A549 (cell line): ENCODE data around the gene THRA. TPM values are rescaled to one million over a fixed set of nuclear protein-coding genes. Genes with fewer than 3 reads are reported as not detected.

Experiments used
- ATAC-seq, 2 experiments: fragments of 200-7000 bp in 1 of 2; fragments of >200 bp in 1 of 2; cut with Nextera tagmentation in 1 of 2; cut with Tn5 transposase in 1 of 2; 3 replicates each; pipeline versions ENCODE4 v1.8.0 to v1.9.1; 2018 to 2020; ENCODE audit warnings: mild to moderate bottlenecking in 1 of 2, moderate library complexity in 1 of 2
- CTCF ChIA-PET: fragments of 300-600 bp; sonication (Branson Sonifier 250); formaldehyde crosslinking; extraction: SDS; loops from one replicate; lab custom pipeline; 2021; ENCODE audit warnings: antibody characterized with exemption, inconsistent platforms; lab: Yijun Ruan, JAX
- POLR2A ChIA-PET: fragments of 350-600 bp; formaldehyde crosslinking; extraction: SDS; loops from one replicate; lab custom pipeline; 2021; ENCODE audit warnings: antibody characterized with exemption, inconsistent platforms; lab: Yijun Ruan, JAX
- DNase-seq, 2 experiments: peaks; one replicate each; pipeline versions ENCODE4 v3.0.0 to v3.0.0-alpha.2; 2011 to 2016; ENCODE audit warnings: low read depth in 1 of 2, low spot score in 1 of 2
- FAIRE-seq: peaks from 2 replicates; lab custom pipeline; 2011; peaks lifted over from hg19 to GRCh38; lab: Jason Lieb, UNC
- H3K27ac ChIP-seq, 2 experiments: fragments of >200 bp; sonication (Bioruptor Twin); formaldehyde crosslinking; 3 replicates each; pipeline ENCODE4 v1.5.1; 2016 to 2017
- H3K4me1 ChIP-seq: fragments of >200 bp; sonication (Bioruptor Twin); formaldehyde crosslinking; 3 replicates; pipeline ENCODE4 v1.6.1; 2016
- H3K4me2 ChIP-seq: fragments of >200 bp; sonication (Bioruptor Twin); formaldehyde crosslinking; 3 replicates; pipeline ENCODE4 v1.6.1; 2016
- H3K4me3 ChIP-seq: fragments of >200 bp; sonication (Bioruptor Twin); formaldehyde crosslinking; 3 replicates; pipeline ENCODE4 v1.5.1; 2016
- H3K9me3 ChIP-seq: fragments of >200 bp; sonication (Bioruptor Twin); formaldehyde crosslinking; 3 replicates; pipeline ENCODE4 v1.6.1; 2016
- BHLHE40 ChIP-seq: IDR thresholded peaks from 2 replicates; pipeline ENCODE4 v1.6.1; 2012; ENCODE audit warnings: low read depth, low read length, inconsistent platforms
- EHF ChIP-seq: fragments of 250-450 bp; sonication (Bioruptor Pico); IDR thresholded peaks from 2 replicates; pipeline ENCODE4 v1.5.0; 2020; ENCODE audit warnings: mild to moderate bottlenecking
- FOSL2 ChIP-seq, 2 experiments: fragments of 450-650 bp in 1 of 2; fragments of >200 bp in 1 of 2; sonication (Bioruptor Twin) in 1 of 2; formaldehyde crosslinking; IDR thresholded peaks; 2 replicates each; pipeline versions ENCODE4 v1.5.0 to v1.6.1; 2016 to 2020; ENCODE audit warnings: mild to moderate bottlenecking in 1 of 2, moderate library complexity in 1 of 2
- HEYL ChIP-seq: fragments of 250-450 bp; sonication (Bioruptor Pico); IDR thresholded peaks from 2 replicates; pipeline ENCODE4 v1.8.0; 2021; ENCODE audit warnings: mild to moderate bottlenecking, moderate library complexity
- HOXB5 ChIP-seq: fragments of 250-450 bp; sonication (Bioruptor Pico); IDR thresholded peaks from 2 replicates; pipeline ENCODE4 v1.5.0; 2020; ENCODE audit warnings: mild to moderate bottlenecking, moderate library complexity
- JUN ChIP-seq, 2 experiments: fragments of >200 bp; sonication (Bioruptor Twin); formaldehyde crosslinking; IDR thresholded peaks; 2 replicates in 1 of 2; 3 replicates in 1 of 2; pipeline ENCODE4 v1.6.1; 2016 to 2017
- JUNB ChIP-seq: fragments of >200 bp; sonication (Bioruptor Twin); formaldehyde crosslinking; IDR thresholded peaks from 2 replicates; pipeline ENCODE4 v1.6.1; 2016
- MAFK ChIP-seq: fragments of 450-650 bp; IDR thresholded peaks from 2 replicates; pipeline ENCODE4 v1.6.1; 2014; ENCODE audit not compliant: partially characterized antibody
- RAD21 ChIP-seq, 2 experiments: fragments of >200 bp in 1 of 2; sonication (Bioruptor Twin) in 1 of 2; formaldehyde crosslinking in 1 of 2; IDR thresholded peaks in 1 of 2; conservative IDR thresholded peaks in 1 of 2; 2 replicates in 1 of 2; 3 replicates in 1 of 2; pipeline ENCODE4 v1.6.1; 2012 to 2018; ENCODE audit warnings: inconsistent platforms in 1 of 2
- RARB ChIP-seq: fragments of 250-450 bp; sonication (Bioruptor Pico); IDR thresholded peaks from 2 replicates; pipeline ENCODE4 v1.8.0; 2021; ENCODE audit warnings: mild to moderate bottlenecking, moderate library complexity
- RFX5 ChIP-seq: fragments of 450-650 bp; IDR thresholded peaks from 2 replicates; pipeline ENCODE4 v1.7.1; 2014; ENCODE audit warnings: antibody characterized with exemption, mild to moderate bottlenecking, moderate library complexity
- RNF2 ChIP-seq: fragments of 200-600 bp; sonication (generic); IDR thresholded peaks from 2 replicates; pipeline ENCODE4 v1.6.1; 2016; ENCODE audit warnings: low read depth, mild to moderate bottlenecking, antibody characterized with exemption, moderate library complexity, borderline replicate concordance
- SMC3 ChIP-seq: fragments of >200 bp; sonication (Bioruptor Twin); formaldehyde crosslinking; IDR thresholded peaks from 3 replicates; pipeline ENCODE4 v1.6.1; 2018; ENCODE audit warnings: inconsistent platforms
- SREBF2 ChIP-seq: fragments of 450-650 bp; IDR thresholded peaks from 2 replicates; pipeline ENCODE4 v1.6.1; 2014; ENCODE audit warnings: mild to moderate bottlenecking, moderate library complexity
- ZNF302 ChIP-seq: fragments of 250-450 bp; sonication (Bioruptor Pico); IDR thresholded peaks from 2 replicates; pipeline ENCODE4 v1.9.0; 2021; ENCODE audit warnings: inconsistent platforms, mild to moderate bottlenecking, moderate library complexity
- ZSCAN20 ChIP-seq: fragments of 250-450 bp; sonication (Bioruptor Pico); IDR thresholded peaks from 2 replicates; pipeline ENCODE4 v1.8.0; 2022; ENCODE audit warnings: mild to moderate bottlenecking, moderate library complexity
- WGBS: methylation state at CpG from one replicate; pipeline ENCODE4 v1.1.6; 2017; ENCODE audit errors: missing lambda C conversion rate; 5-methylcytosine and 5-hydroxymethylcytosine counted together
- polyA plus RNA-seq, 4 experiments: library from polyadenylated mRNA; depleted of rRNA in 3 of 4; stranded (reverse); fragments of >200 nt; fragmentation: RNase III in 1 of 4; extraction: RNeasy Plus Mini Kit Qiagen cat#74134 plus additional on column Dnase treatment in 1 of 4; gene quantifications; 2 replicates in 3 of 4; 3 replicates in 1 of 4; pipeline ENCODE4 v1.2.3, GENCODE V29; 2011 to 2017
- TF ChIP-seq, protein P1 (sequence below): fragments of >200 bp; sonication (Bioruptor Twin); formaldehyde crosslinking; IDR thresholded peaks from 3 replicates; pipeline ENCODE4 v1.6.1; 2016
- TF ChIP-seq, protein P2 (sequence below): fragments of 250-450 bp; sonication (Bioruptor Pico); IDR thresholded peaks from 2 replicates; pipeline ENCODE4 v1.5.0; 2021; ENCODE audit warnings: mild to moderate bottlenecking, moderate library complexity, borderline replicate concordance
- TF ChIP-seq, protein P3 (sequence below): fragments of 250-450 bp; sonication (Bioruptor Pico); IDR thresholded peaks from 2 replicates; pipeline ENCODE4 v1.5.0; 2020; ENCODE audit warnings: low read depth, mild to moderate bottlenecking, moderate library complexity
- TF ChIP-seq, protein P4 (sequence below): fragments of 450-650 bp; IDR thresholded peaks from 2 replicates; pipeline ENCODE4 v1.6.1; 2014; ENCODE audit warnings: antibody characterized with exemption
- TF ChIP-seq, protein P5 (sequence below): fragments of 150-350 bp; IDR thresholded peaks from 2 replicates; pipeline ENCODE4 v1.6.1; 2014; ENCODE audit warnings: low read depth, mild to moderate bottlenecking, low read length
- TF ChIP-seq, protein P6 (sequence below): IDR thresholded peaks from 2 replicates; pipeline ENCODE4 v1.6.1; 2012; ENCODE audit warnings: low read depth, borderline replicate concordance

Gene THRA
- polyA plus RNA-seq, 2 of the 4 experiments (the other 2 are of a cell fraction), result 20.1 to 22.5 TPM

DNA sequence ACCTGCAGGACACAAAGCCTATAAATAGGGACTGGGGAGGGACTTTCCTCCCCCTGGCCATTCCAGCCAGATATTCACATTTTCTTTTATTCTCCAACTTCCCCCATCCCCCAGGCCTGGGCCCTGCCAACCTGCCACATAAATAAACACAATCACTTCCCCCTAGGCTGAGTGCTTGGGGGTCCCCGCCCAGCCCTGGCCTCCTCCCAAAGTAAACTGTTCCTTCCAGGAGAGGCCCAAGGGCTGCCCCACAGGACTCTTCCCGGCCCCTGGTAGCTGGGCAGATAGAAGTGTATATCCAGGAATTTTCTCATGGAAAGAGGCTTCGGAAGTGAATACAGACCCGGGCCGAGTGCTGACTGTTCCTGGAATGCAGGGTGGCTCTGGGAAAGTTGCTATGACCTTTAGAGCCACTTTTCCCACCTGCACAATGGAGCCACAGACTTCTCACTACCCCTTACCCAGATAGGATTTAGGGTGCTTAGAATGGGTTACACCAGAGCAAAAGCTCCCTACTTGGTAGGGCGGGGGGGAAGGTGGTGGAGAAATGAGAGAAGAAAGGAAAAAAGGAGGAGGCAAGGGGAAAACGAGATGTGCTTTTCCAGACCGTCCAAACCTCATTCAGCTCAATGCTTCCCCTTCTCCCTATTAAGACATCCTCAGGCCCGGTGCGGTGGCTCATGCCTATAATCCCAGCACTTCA, 39.0 kb upstream of the THRA start:
- ChIA-PET CTCF (interaction anchor here (1.0 to 23.2 kb wide), 8 partner anchors 16 to 144 kb away, joined by 3 to 625 read pairs (median 16); partner anchors contain the start of genes CSF3 and THRA), POLR2A (no interaction called here)
- 64% methylated on average over 10 of the region's 10 CpGs for WGBS
- H3K4me3 ChIP-seq, result no peak overlapping the region
- H3K4me2 ChIP-seq, result peak overlapping the region; percentile 38
- DNase-seq, result no peak
- H3K4me1 ChIP-seq, result peaks cover 39% of the 10 kb centered on the region
- H3K9me3 ChIP-seq, result no peaks in the 10 kb centered on the region
- FAIRE-seq, result no peak
- no peak for TF ChIP-seq JUN (IDR thresholded peaks at IDR 0.05)
- TF ChIP-seq, protein P1, sequence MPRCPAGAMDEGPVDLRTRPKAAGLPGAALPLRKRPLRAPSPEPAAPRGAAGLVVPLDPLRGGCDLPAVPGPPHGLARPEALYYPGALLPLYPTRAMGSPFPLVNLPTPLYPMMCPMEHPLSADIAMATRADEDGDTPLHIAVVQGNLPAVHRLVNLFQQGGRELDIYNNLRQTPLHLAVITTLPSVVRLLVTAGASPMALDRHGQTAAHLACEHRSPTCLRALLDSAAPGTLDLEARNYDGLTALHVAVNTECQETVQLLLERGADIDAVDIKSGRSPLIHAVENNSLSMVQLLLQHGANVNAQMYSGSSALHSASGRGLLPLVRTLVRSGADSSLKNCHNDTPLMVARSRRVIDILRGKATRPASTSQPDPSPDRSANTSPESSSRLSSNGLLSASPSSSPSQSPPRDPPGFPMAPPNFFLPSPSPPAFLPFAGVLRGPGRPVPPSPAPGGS, result no peak
- TF ChIP-seq RAD21 (conservative IDR thresholded peaks at IDR 0.05 in 1 of 2, IDR thresholded peaks at IDR 0.05 in 1 of 2), result no peak
- TF ChIP-seq, protein P2, sequence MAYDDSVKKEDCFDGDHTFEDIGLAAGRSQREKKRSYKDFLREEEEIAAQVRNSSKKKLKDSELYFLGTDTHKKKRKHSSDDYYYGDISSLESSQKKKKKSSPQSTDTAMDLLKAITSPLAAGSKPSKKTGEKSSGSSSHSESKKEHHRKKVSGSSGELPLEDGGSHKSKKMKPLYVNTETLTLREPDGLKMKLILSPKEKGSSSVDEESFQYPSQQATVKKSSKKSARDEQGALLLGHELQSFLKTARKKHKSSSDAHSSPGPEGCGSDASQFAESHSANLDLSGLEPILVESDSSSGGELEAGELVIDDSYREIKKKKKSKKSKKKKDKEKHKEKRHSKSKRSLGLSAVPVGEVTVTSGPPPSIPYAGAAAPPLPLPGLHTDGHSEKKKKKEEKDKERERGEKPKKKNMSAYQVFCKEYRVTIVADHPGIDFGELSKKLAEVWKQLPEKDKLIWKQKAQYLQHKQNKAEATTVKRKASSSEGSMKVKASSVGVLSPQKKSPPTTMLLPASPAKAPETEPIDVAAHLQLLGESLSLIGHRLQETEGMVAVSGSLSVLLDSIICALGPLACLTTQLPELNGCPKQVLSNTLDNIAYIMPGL (CRISPR knock-in tag), result no peak
- TF ChIP-seq, protein P3, sequence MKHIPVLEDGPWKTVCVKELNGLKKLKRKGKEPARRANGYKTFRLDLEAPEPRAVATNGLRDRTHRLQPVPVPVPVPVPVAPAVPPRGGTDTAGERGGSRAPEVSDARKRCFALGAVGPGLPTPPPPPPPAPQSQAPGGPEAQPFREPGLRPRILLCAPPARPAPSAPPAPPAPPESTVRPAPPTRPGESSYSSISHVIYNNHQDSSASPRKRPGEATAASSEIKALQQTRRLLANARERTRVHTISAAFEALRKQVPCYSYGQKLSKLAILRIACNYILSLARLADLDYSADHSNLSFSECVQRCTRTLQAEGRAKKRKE (CRISPR knock-in tag), result no peak
- TF ChIP-seq RFX5, result no peak
- peak overlapping the region; percentile 83 to 84; a peak in 4 of 6 replicates for H3K27ac ChIP-seq
- ATAC-seq, result no peak

DNA sequence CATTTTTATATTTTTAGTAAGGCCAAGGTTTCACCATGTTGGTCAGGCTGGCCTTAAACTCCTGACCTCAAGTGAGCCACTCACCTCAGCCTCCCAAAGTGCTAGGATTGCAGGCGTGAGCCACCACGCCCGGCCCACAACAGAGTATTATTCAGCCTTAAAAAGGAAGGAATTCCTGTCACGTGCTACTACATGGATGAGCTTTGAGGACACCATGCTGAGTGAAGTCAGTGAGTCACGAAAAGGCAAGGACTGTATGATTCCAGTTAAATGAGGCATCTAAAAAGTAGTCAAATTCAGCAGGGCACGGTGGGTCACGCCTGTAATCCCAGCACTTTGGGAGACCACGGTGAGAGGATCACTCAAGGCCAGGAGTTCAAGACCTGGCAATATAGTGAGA, 37.9 kb upstream of the THRA start:
- DNase-seq (no peak), FAIRE-seq (no peak), ATAC-seq (no peak)
- H3K4me1 ChIP-seq, result peaks cover 38% of the 10 kb centered on the region
- H3K27ac ChIP-seq, result no peak overlapping the region
- 90% methylated on average over 8 of the region's 8 CpGs for WGBS
- H3K4me3 ChIP-seq, result no peak overlapping the region
- CTCF ChIA-PET, result interaction anchor here (0.6 to 23.2 kb wide), 12 partner anchors 15 to 1757 kb away, joined by 3 to 625 read pairs (median 20); partner anchors contain the start of genes CSF3, MED24, PSMD3 and THRA
- H3K4me2 ChIP-seq, result no peak overlapping the region
- H3K9me3 ChIP-seq, result no peaks in the 10 kb centered on the region
- POLR2A ChIA-PET, result interaction anchor here (1.1 kb wide), 1 partner anchor 44 kb away, joined by 3 read pairs; the partner anchor contains the start of gene PSMD3
- no peak for TF ChIP-seq FOSL2 (IDR thresholded peaks at IDR 0.05)
- TF ChIP-seq FOSL2 (CRISPR knock-in tag; IDR thresholded peaks at IDR 0.05), result no peak
- TF ChIP-seq, protein P1, result no peak
- no peak for TF ChIP-seq BHLHE40
- TF ChIP-seq JUNB, result no peak
- no peak for TF ChIP-seq RAD21 (conservative IDR thresholded peaks at IDR 0.05 in 1 of 2, IDR thresholded peaks at IDR 0.05 in 1 of 2)
- TF ChIP-seq, protein P4, sequence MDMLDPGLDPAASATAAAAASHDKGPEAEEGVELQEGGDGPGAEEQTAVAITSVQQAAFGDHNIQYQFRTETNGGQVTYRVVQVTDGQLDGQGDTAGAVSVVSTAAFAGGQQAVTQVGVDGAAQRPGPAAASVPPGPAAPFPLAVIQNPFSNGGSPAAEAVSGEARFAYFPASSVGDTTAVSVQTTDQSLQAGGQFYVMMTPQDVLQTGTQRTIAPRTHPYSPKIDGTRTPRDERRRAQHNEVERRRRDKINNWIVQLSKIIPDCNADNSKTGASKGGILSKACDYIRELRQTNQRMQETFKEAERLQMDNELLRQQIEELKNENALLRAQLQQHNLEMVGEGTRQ, result no peak
- TF ChIP-seq, protein P5, sequence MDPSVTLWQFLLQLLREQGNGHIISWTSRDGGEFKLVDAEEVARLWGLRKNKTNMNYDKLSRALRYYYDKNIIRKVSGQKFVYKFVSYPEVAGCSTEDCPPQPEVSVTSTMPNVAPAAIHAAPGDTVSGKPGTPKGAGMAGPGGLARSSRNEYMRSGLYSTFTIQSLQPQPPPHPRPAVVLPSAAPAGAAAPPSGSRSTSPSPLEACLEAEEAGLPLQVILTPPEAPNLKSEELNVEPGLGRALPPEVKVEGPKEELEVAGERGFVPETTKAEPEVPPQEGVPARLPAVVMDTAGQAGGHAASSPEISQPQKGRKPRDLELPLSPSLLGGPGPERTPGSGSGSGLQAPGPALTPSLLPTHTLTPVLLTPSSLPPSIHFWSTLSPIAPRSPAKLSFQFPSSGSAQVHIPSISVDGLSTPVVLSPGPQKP, result no peak
- no peak for TF ChIP-seq HEYL (CRISPR knock-in tag)
- no peak for TF ChIP-seq RARB (CRISPR knock-in tag)
- no peak for TF ChIP-seq ZNF302 (CRISPR knock-in tag)
- TF ChIP-seq RNF2, result no peak
- TF ChIP-seq EHF (CRISPR knock-in tag), result no peak
- no peak for TF ChIP-seq MAFK
- no peak for TF ChIP-seq HOXB5
- TF ChIP-seq, protein P6, sequence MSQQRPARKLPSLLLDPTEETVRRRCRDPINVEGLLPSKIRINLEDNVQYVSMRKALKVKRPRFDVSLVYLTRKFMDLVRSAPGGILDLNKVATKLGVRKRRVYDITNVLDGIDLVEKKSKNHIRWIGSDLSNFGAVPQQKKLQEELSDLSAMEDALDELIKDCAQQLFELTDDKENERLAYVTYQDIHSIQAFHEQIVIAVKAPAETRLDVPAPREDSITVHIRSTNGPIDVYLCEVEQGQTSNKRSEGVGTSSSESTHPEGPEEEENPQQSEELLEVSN, result no peak
- no peak for TF ChIP-seq SMC3
- TF ChIP-seq RFX5, result no peak
- TF ChIP-seq SREBF2, result no peak
- TF ChIP-seq ZSCAN20 (CRISPR knock-in tag), result no peak
